ENCODE measurements around the gene ZSCAN10. TPM values are rescaled to one million over a fixed set of nuclear protein-coding genes. Genes with fewer than 3 reads are reported as not detected.

The ZSCAN10 gene
- total RNA-seq, 1 experiment from 2014 or later: not detected

DNA sequence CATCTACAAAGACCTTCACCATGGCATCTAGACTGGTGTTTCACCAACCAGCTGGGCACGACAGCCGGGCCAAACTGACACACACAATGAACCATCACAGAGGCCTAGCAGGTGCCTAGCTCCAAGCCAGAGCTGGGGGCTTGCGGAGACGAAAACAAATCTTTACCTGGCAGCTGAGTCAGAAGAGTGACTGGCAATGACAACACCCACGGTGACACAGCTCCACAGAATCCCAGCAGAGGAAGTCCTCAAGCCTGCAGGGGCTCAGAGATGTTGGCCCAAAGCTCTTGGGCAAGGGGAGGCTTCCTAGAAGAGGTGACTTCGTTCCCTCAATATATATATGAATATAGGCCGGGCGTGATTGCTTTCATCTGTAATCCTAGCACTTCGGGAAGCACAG is 47.6 kb downstream of the ZSCAN10 start:
- no peak for ATAC-seq
- Histone ChIP-seq H3K36me3 (ENCODE audit: low read depth, low read length) (no peaks in the 10 kb centered on the region), H3K9ac (ENCODE audit: low read length) (no peak overlapping the region), H3K9me2 (replicated peaks; ENCODE audit: low read length) (no peaks in the 10 kb centered on the region), H3K4me1 (ENCODE audit: insufficient read depth, low read length) (no peaks in the 10 kb centered on the region), H3K27me3 (ENCODE audit: low read length) (peaks cover 3% of the 10 kb centered on the region; the same call in 1 of the 2 replicates), H3K79me2 (ENCODE audit: low read length) (no peaks in the 10 kb centered on the region), H3F3A (ENCODE audit: low read length, unreplicated experiment) (no peaks in the 10 kb centered on the region), H3K4me3 (ENCODE audit: low read length) (no peak overlapping the region), H3K4me2 (ENCODE audit: low read length) (no peak overlapping the region), H2AFZ (ENCODE audit: low read length) (no peak overlapping the region), H3K9me3 (ENCODE audit: low read length) (no peaks in the 10 kb centered on the region), H4K20me1 (ENCODE audit: low read length) (no peaks in the 10 kb centered on the region), H3K27ac (ENCODE audit: low read length) (no peak overlapping the region)
- POLR2A ChIA-PET (ENCODE audit: unreplicated experiment): no interaction called here
- TF ChIP-seq EZH2 (IDR thresholded peaks at IDR 0.05; ENCODE audit: low read length, unreplicated experiment): no peak
- TF ChIP-seq EZH2phosphoT487 (IDR thresholded peaks at IDR 0.05; ENCODE audit: borderline replicate concordance, low read length): no peak
- TF ChIP-seq, protein P1, sequence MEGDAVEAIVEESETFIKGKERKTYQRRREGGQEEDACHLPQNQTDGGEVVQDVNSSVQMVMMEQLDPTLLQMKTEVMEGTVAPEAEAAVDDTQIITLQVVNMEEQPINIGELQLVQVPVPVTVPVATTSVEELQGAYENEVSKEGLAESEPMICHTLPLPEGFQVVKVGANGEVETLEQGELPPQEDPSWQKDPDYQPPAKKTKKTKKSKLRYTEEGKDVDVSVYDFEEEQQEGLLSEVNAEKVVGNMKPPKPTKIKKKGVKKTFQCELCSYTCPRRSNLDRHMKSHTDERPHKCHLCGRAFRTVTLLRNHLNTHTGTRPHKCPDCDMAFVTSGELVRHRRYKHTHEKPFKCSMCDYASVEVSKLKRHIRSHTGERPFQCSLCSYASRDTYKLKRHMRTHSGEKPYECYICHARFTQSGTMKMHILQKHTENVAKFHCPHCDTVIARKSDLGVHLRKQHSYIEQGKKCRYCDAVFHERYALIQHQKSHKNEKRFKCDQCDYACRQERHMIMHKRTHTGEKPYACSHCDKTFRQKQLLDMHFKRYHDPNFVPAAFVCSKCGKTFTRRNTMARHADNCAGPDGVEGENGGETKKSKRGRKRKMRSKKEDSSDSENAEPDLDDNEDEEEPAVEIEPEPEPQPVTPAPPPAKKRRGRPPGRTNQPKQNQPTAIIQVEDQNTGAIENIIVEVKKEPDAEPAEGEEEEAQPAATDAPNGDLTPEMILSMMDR (conservative IDR thresholded peaks at IDR 0.05; ENCODE audit: low read depth, low read length): no peak
- intact Hi-C loops (cut with micrococcal nuclease): no loop called here
- no TSS peak for BruUV-seq (replicated peaks)
- CTCF ChIA-PET: no interaction called here
- no peak for DNase-seq

GRCh38 chr16:3051009-3051408 is 48.1 kb downstream of the ZSCAN10 start:
- H3K27me3 ChIP-seq (ENCODE audit: low read length): peaks cover 3% of the 10 kb centered on the region; the same call in 1 of the 2 replicates
- no peaks in the 10 kb centered on the region for H3K79me2 ChIP-seq (ENCODE audit: low read length)
- no peak overlapping the region for H3K4me2 ChIP-seq (ENCODE audit: low read length)
- DNase-seq: no peak
- no TSS peak for BruUV-seq (replicated peaks)
- H3K9me3 ChIP-seq (ENCODE audit: low read length): no peaks in the 10 kb centered on the region
- H2AFZ ChIP-seq (ENCODE audit: low read length): no peak overlapping the region
- intact Hi-C loops (cut with micrococcal nuclease): no loop called here
- no peaks in the 10 kb centered on the region for H3K36me3 ChIP-seq (ENCODE audit: low read depth, low read length)
- H3K4me1 ChIP-seq (ENCODE audit: insufficient read depth, low read length): no peaks in the 10 kb centered on the region
- no peak for ATAC-seq
- no peak overlapping the region for H3K4me3 ChIP-seq (ENCODE audit: low read length)
- no peaks in the 10 kb centered on the region for H3F3A ChIP-seq (ENCODE audit: low read length, unreplicated experiment)
- H4K20me1 ChIP-seq (ENCODE audit: low read length): no peaks in the 10 kb centered on the region
- POLR2A ChIA-PET (ENCODE audit: unreplicated experiment): no interaction called here
- no peaks in the 10 kb centered on the region for H3K9me2 ChIP-seq (replicated peaks; ENCODE audit: low read length)
- CTCF ChIA-PET: no interaction called here
- no peak overlapping the region for H3K9ac ChIP-seq (ENCODE audit: low read length)
- no peak overlapping the region for H3K27ac ChIP-seq (ENCODE audit: low read length)
- TF ChIP-seq EZH2 (IDR thresholded peaks at IDR 0.05; ENCODE audit: low read length, unreplicated experiment): no peak

GRCh38 chr16:3050487-3050886 is 48.6 kb downstream of the ZSCAN10 start:
- no peak for ATAC-seq

More at GRCh38 chr16:3050487-3050886, 48.6 kb downstream of the ZSCAN10 start:
- Histone ChIP-seq H3K9ac (ENCODE audit: low read length) (no peak overlapping the region), H3K4me1 (ENCODE audit: insufficient read depth, low read length) (no peaks in the 10 kb centered on the region), H3F3A (ENCODE audit: low read length, unreplicated experiment) (no peaks in the 10 kb centered on the region), H3K4me3 (ENCODE audit: low read length) (no peak overlapping the region), H4K20me1 (ENCODE audit: low read length) (no peaks in the 10 kb centered on the region), H3K27me3 (ENCODE audit: low read length) (peaks cover 3% of the 10 kb centered on the region; the same call in 1 of the 2 replicates), H3K79me2 (ENCODE audit: low read length) (no peaks in the 10 kb centered on the region), H3K4me2 (ENCODE audit: low read length) (no peak overlapping the region), H3K9me3 (ENCODE audit: low read length) (no peaks in the 10 kb centered on the region), H2AFZ (ENCODE audit: low read length) (no peak overlapping the region), H3K36me3 (ENCODE audit: low read depth, low read length) (no peaks in the 10 kb centered on the region), H3K27ac (ENCODE audit: low read length) (no peak overlapping the region), H3K9me2 (replicated peaks; ENCODE audit: low read length) (no peaks in the 10 kb centered on the region)
- DNase-seq: no peak
- ChIA-PET CTCF (no interaction called here), POLR2A (ENCODE audit: unreplicated experiment) (no interaction called here)
- TF ChIP-seq EZH2 (IDR thresholded peaks at IDR 0.05; ENCODE audit: low read length, unreplicated experiment): no peak
- TF ChIP-seq, protein P1 (conservative IDR thresholded peaks at IDR 0.05; ENCODE audit: low read depth, low read length): no peak
- TF ChIP-seq EZH2phosphoT487 (IDR thresholded peaks at IDR 0.05; ENCODE audit: borderline replicate concordance, low read length): no peak
- intact Hi-C loops (cut with micrococcal nuclease): no loop called here
- no TSS peak for BruUV-seq (replicated peaks)

Measured in PC-3 (cell line).